ENCODE results near the gene USP44.
"Not testable (repeated sequence)": the region's sequence is repeated elsewhere in the genome, so short reads cannot be mapped to it uniquely, and the experiment has no call there.

USP44 gene

DNA sequence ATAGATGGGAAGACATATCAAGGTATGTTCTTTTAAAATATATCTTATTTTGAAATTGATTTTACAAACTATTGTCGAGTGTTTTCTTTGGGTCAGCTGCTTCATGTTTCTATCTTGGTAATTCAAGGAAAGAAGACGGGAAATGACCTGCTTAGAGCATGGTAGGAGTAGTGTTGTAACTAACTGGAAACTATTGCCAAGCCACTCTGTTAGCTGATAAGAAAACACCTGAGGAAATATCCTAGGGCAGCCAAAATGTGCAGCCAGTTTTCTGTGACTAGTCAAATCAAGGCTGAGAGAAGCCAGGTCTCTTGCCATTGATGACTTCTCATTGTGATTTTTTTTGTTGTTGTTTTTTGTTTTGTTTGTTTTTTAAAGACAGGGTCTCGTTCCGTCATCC is 47.1 kb downstream of the USP44 start:
- H3K36me3 ChIP-seq (ENCODE audit: control insufficient read depth, low read depth, low read length), result peaks cover 58% of the 10 kb centered on the region
- H3K27ac ChIP-seq (ENCODE audit: low read length), result no peak overlapping the region
- no peak overlapping the region for H3K9ac ChIP-seq (ENCODE audit: low read length)
- no peaks in the 10 kb centered on the region for H3K9me3 ChIP-seq (ENCODE audit: control insufficient read depth, low read depth, low read length)
- H3K4me3 ChIP-seq (ENCODE audit: low read length), result no peak overlapping the region
- H3K4me1 ChIP-seq (ENCODE audit: control insufficient read depth, low read depth, low read length), result no peaks in the 10 kb centered on the region
- H3K27me3 ChIP-seq (ENCODE audit: control insufficient read depth, insufficient read depth, low read length), result no peaks in the 10 kb centered on the region

DNA sequence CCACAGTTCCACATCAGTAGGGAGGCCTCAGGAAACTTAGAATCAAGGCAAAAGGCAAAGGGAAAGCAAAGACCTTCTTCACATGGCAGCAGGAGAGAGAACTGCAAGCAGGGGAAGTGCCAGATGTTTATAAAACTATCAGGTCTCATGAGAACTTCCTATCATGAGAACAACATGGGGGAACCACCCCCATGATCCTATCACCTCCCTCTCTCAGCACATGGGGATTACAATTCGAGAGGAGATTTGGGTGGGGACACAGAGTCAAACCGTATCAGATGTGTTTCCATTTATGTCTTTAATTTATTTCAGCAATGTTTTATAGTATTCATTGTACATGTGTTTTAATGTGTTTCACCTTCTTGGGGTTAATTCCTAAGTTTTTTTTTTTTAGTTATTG is 51.5 kb downstream of the USP44 start:
- H3K27me3 ChIP-seq (ENCODE audit: control insufficient read depth, insufficient read depth, low read length), result no peaks in the 10 kb centered on the region
- H3K9ac ChIP-seq (ENCODE audit: low read length), result no peak overlapping the region
- H3K4me1 ChIP-seq (ENCODE audit: control insufficient read depth, low read depth, low read length), result no peaks in the 10 kb centered on the region
- peaks cover 66% of the 10 kb centered on the region for H3K36me3 ChIP-seq (ENCODE audit: control insufficient read depth, low read depth, low read length)
- no peaks in the 10 kb centered on the region for H3K9me3 ChIP-seq (ENCODE audit: control insufficient read depth, low read depth, low read length)
- no peak overlapping the region for H3K4me3 ChIP-seq (ENCODE audit: low read length)
- no peak overlapping the region for H3K27ac ChIP-seq (ENCODE audit: low read length)

DNA sequence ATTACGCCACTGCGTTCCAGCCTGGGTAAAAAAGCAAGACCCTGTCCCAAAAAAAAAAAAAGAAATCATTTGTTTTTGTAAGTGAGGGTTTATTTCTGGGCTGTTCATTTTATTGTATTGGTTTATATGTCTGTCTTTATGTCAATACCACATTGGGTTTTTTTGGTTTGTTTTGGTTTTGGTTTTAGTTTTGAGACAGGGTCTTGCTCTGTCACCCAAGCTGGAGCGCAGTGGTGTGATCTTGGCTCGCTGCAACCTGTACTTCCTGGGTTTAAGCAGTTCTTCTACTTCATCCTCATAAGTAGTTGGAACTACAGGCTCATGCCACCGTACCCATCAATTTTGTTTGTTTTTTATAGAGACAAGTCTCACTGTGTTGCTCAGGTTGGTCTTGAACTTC is 52.3 kb downstream of the USP44 start:
- H3K4me1 ChIP-seq (ENCODE audit: control insufficient read depth, low read depth, low read length), result no peaks in the 10 kb centered on the region
- H3K9ac ChIP-seq (ENCODE audit: low read length), result no peak overlapping the region
- no peaks in the 10 kb centered on the region for H3K27me3 ChIP-seq (ENCODE audit: control insufficient read depth, insufficient read depth, low read length)
- no peak overlapping the region for H3K4me3 ChIP-seq (ENCODE audit: low read length)
- H3K36me3 ChIP-seq (ENCODE audit: control insufficient read depth, low read depth, low read length), result peaks cover 66% of the 10 kb centered on the region
- no peaks in the 10 kb centered on the region for H3K9me3 ChIP-seq (ENCODE audit: control insufficient read depth, low read depth, low read length)
- no peak overlapping the region for H3K27ac ChIP-seq (ENCODE audit: low read length)

DNA sequence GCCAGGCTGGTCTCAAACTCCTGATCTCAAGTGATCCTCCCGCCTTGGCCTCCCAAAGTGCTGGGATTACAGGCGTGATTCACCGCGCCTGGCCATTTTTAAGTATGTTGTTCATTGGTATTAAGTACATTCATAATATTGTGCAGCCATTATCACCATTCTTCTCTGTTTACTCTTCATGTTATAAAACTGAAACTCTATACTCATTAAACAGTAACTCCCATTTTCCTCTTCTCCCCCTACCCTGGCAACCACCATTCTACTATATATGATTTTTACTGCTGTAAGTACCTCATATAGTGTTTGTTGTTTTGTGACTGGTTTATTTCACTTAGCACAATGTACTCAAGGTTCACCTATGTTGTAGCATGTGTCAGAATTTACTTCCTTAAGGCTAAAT is 54.2 kb downstream of the USP44 start:
- Histone ChIP-seq H3K4me1 (ENCODE audit: control insufficient read depth, low read depth, low read length) (no peaks in the 10 kb centered on the region), H3K36me3 (ENCODE audit: control insufficient read depth, low read depth, low read length) (peaks cover 64% of the 10 kb centered on the region), H3K27ac (ENCODE audit: low read length) (no peak overlapping the region), H3K27me3 (ENCODE audit: control insufficient read depth, insufficient read depth, low read length) (no peaks in the 10 kb centered on the region), H3K9ac (ENCODE audit: low read length) (no peak overlapping the region), H3K9me3 (ENCODE audit: control insufficient read depth, low read depth, low read length) (no peaks in the 10 kb centered on the region), H3K4me3 (ENCODE audit: low read length) (no peak overlapping the region)

DNA sequence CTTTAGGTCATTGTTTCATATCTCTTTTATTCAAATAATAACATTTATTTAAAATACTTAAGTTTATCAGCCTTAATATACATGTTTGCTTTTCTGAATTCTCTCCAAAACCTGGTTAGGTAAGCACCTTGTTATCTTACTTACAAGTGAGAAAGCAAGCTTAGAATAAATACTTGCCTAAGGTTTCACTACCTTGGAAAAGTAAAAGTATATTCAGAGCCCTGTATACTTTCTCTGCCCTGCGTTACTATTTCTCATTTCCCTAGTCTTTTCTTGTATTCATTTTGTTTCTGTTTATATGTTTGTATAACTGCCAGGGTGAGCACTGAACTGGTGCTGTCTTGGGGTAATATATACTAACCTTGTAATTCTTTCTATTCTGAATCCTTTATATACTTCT is 55.8 kb downstream of the USP44 start:
- Histone ChIP-seq H3K9ac (ENCODE audit: low read length) (no peak overlapping the region), H3K36me3 (ENCODE audit: control insufficient read depth, low read depth, low read length) (peaks cover 64% of the 10 kb centered on the region), H3K4me3 (ENCODE audit: low read length) (no peak overlapping the region), H3K27ac (ENCODE audit: low read length) (no peak overlapping the region), H3K4me1 (ENCODE audit: control insufficient read depth, low read depth, low read length) (no peaks in the 10 kb centered on the region), H3K27me3 (ENCODE audit: control insufficient read depth, insufficient read depth, low read length) (no peaks in the 10 kb centered on the region), H3K9me3 (ENCODE audit: control insufficient read depth, low read depth, low read length) (no peaks in the 10 kb centered on the region)

DNA sequence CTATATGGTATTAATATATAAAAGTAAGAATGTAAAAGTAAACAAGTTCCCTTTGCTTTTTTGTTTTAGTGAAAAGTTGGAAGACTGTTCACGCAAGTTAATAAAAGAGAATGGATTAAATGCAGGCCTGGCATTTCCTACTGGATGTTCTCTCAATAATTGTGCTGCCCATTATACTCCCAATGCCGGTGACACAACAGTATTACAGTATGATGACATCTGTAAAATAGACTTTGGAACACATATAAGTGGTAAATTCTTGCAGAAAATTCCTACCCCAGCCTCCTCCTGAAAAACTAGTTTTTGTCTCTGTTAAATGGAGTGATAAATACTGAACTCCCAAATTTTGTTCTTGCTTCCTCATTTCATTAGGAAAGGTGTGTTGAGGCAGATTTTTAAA is 56.4 kb downstream of the USP44 start:
- Histone ChIP-seq H3K36me3 (ENCODE audit: control insufficient read depth, low read depth, low read length) (peaks cover 64% of the 10 kb centered on the region), H3K9me3 (ENCODE audit: control insufficient read depth, low read depth, low read length) (no peaks in the 10 kb centered on the region), H3K27ac (ENCODE audit: low read length) (no peak overlapping the region), H3K4me3 (ENCODE audit: low read length) (no peak overlapping the region), H3K27me3 (ENCODE audit: control insufficient read depth, insufficient read depth, low read length) (no peaks in the 10 kb centered on the region), H3K9ac (ENCODE audit: low read length) (no peak overlapping the region), H3K4me1 (ENCODE audit: control insufficient read depth, low read depth, low read length) (no peaks in the 10 kb centered on the region)

DNA sequence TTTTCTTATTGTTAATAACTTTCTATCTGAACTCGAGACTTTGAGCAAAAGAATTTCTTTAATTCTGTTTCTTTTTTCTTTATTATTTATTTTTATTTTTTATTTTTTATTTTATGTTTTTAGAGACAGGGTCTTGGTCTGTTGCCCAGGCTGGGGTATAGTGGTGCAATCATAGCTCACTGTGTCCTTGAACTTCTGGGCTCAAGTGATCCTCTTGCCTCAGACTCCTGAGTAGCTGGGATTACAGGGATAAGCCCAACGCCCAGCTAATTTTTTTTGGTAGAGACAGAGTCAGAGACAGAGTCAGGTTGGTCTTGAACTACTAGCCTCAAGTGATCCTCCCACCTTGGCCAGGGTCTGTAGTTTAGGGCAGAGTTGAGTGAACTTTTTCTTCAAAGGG is 58.8 kb downstream of the USP44 start:
- Histone ChIP-seq H3K4me1 (ENCODE audit: control insufficient read depth, low read depth, low read length) (no peaks in the 10 kb centered on the region), H3K27me3 (ENCODE audit: control insufficient read depth, insufficient read depth, low read length) (no peaks in the 10 kb centered on the region), H3K27ac (ENCODE audit: low read length) (no peak overlapping the region), H3K9ac (ENCODE audit: low read length) (no peak overlapping the region), H3K4me3 (ENCODE audit: low read length) (no peak overlapping the region), H3K36me3 (ENCODE audit: control insufficient read depth, low read depth, low read length) (peaks cover 61% of the 10 kb centered on the region), H3K9me3 (ENCODE audit: control insufficient read depth, low read depth, low read length) (no peaks in the 10 kb centered on the region)

DNA sequence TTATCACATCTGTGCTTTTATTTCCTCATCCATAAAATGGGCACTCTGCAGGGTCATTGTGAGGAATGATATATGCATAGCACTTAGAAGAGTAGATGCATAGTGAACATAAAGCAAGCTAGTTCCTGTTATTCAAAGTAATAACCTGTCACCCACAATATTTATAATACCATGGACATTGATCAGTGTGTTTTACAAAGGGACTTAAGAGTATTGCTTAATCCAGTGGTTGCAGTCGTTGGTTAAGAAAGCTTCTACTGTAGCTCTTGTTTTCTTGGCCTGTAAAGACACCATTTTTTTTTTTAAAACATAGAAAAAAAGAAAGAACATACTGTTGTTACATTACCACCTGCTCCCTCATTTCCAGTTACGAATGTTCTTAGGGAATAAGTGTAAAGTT is 64.3 kb downstream of the USP44 start:
- no peak overlapping the region for H3K9ac ChIP-seq (ENCODE audit: low read length)
- H3K4me3 ChIP-seq (ENCODE audit: low read length), result no peak overlapping the region
- H3K27ac ChIP-seq (ENCODE audit: low read length), result no peak overlapping the region
- no peaks in the 10 kb centered on the region for H3K4me1 ChIP-seq (ENCODE audit: control insufficient read depth, low read depth, low read length)
- no peaks in the 10 kb centered on the region for H3K9me3 ChIP-seq (ENCODE audit: control insufficient read depth, low read depth, low read length)
- H3K27me3 ChIP-seq (ENCODE audit: control insufficient read depth, insufficient read depth, low read length), result no peaks in the 10 kb centered on the region
- H3K36me3 ChIP-seq (ENCODE audit: control insufficient read depth, low read depth, low read length), result peaks cover 46% of the 10 kb centered on the region

DNA sequence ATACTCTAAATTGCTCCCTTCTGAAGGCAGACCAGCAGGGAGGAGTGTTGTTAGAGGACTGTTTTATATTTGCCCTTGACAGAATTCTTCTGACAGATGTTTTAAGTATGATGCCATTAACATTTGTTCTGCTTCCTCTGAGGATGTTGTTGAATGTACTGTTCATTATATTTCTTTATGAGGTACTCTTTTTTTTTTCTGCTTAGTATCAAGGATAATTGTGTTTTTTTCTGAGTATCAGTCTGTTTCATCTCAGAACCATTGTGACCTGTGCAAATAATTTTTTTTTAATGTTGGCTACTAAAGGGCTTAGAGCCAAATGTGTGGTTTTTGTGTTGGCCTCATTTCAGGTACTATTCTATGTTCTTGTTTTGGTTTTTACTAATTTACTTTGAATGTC is 66.8 kb downstream of the USP44 start:
- no peak overlapping the region for H3K27ac ChIP-seq (ENCODE audit: low read length)
- H3K36me3 ChIP-seq (ENCODE audit: control insufficient read depth, low read depth, low read length), result peaks cover 51% of the 10 kb centered on the region
- no peaks in the 10 kb centered on the region for H3K4me1 ChIP-seq (ENCODE audit: control insufficient read depth, low read depth, low read length)

DNA sequence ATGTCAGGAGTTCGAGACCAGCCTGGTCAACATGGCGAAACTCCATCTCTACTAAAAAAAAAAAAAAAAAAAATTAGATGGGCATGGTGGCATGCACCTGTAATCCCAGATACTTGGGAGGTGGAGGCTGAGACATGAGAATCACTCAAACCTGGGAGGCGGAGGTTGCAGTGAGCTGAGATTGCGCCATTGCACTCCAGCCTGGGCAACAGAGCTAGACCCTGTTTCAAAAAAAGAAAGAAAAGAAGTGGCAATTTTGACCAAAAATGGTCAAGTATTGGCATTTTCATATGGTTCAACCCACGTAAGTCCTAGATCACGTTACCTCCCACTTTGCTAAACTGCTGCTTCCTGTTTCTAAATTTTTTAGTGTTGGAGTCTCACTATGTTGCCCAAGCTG is 68.7 kb downstream of the USP44 start:
- not testable (repeated sequence) for H3K9me3 ChIP-seq (ENCODE audit: control insufficient read depth, low read depth, low read length); H3K4me1 ChIP-seq (ENCODE audit: control insufficient read depth, low read depth, low read length); H3K9ac ChIP-seq (ENCODE audit: low read length); H3K4me3 ChIP-seq (ENCODE audit: low read length); H3K27me3 ChIP-seq (ENCODE audit: control insufficient read depth, insufficient read depth, low read length); H3K27ac ChIP-seq (ENCODE audit: low read length)
- H3K36me3 ChIP-seq (ENCODE audit: control insufficient read depth, low read depth, low read length), result peaks cover 54% of the 10 kb centered on the region

More for the DNA sequence above, 66.8 kb downstream of the USP44 start:
- Histone ChIP-seq H3K4me3 (ENCODE audit: low read length) (no peak overlapping the region), H3K9me3 (ENCODE audit: control insufficient read depth, low read depth, low read length) (no peaks in the 10 kb centered on the region), H3K9ac (ENCODE audit: low read length) (no peak overlapping the region), H3K27me3 (ENCODE audit: control insufficient read depth, insufficient read depth, low read length) (no peaks in the 10 kb centered on the region)

DNA sequence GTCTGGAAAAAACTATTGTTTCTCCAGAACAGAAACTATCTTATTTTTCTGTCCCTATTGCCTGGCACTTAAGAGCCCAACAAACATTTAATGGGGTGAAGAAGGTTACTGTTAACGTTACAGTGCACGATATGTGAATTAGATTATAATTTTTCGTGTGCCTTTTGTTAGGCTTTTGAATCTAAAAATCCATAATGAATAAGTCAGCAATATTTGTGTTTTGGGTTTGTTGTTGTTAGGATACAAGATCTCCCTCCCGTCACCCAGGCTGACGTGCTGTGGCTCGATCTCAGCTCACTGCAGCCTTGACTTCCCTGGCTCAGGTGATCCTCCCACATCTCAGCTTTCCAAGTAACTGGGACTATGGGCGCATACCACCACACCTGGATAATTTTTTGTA is 69.4 kb downstream of the USP44 start:
- Histone ChIP-seq H3K9ac (ENCODE audit: low read length) (no peak overlapping the region), H3K27ac (ENCODE audit: low read length) (no peak overlapping the region), H3K4me1 (ENCODE audit: control insufficient read depth, low read depth, low read length) (no peaks in the 10 kb centered on the region), H3K9me3 (ENCODE audit: control insufficient read depth, low read depth, low read length) (no peaks in the 10 kb centered on the region), H3K4me3 (ENCODE audit: low read length) (no peak overlapping the region), H3K27me3 (ENCODE audit: control insufficient read depth, insufficient read depth, low read length) (no peaks in the 10 kb centered on the region), H3K36me3 (ENCODE audit: control insufficient read depth, low read depth, low read length) (peaks cover 55% of the 10 kb centered on the region)

DNA sequence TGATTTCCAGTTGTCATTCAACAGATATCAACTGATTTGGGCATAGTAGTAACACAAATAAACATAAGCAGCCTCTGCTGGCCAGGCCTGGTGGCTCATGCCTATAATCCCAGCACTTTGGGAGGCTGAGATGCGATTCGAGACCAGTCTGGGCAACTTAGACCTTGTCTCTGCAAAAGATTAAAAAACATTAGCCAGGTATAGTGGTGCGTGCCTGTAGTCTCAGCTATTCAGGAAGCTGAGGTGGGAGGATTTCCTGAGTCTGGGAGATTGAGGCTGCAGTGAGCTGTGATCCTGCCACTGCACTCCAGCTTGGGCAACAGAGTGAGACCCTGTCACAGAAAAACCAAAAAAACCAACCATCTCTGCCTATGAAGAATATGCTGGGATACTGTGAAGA is 70.2 kb downstream of the USP44 start:
- H3K27ac ChIP-seq (ENCODE audit: low read length), result no peak overlapping the region

More for the DNA sequence above, 70.2 kb downstream of the USP44 start:
- H3K9ac ChIP-seq (ENCODE audit: low read length), result no peak overlapping the region
- no peaks in the 10 kb centered on the region for H3K27me3 ChIP-seq (ENCODE audit: control insufficient read depth, insufficient read depth, low read length)
- H3K9me3 ChIP-seq (ENCODE audit: control insufficient read depth, low read depth, low read length), result no peaks in the 10 kb centered on the region
- H3K4me1 ChIP-seq (ENCODE audit: control insufficient read depth, low read depth, low read length), result no peaks in the 10 kb centered on the region
- H3K36me3 ChIP-seq (ENCODE audit: control insufficient read depth, low read depth, low read length), result peaks cover 55% of the 10 kb centered on the region
- H3K4me3 ChIP-seq (ENCODE audit: low read length), result no peak overlapping the region
